ENCODE results near the gene PLCD3. TPM values are rescaled to one million over a fixed set of nuclear protein-coding genes. Genes with fewer than 3 reads are reported as not detected.
A peak's percentile ranks its signal among the peaks of the same experiment; 100 is the strongest.

PLCD3 gene
- total and polyA plus RNA-seq, 2 of the 13 experiments (the other 11 are each of a cell fraction or from before 2014, with no cell fraction given) = 11.3 to 39.1 TPM

DNA sequence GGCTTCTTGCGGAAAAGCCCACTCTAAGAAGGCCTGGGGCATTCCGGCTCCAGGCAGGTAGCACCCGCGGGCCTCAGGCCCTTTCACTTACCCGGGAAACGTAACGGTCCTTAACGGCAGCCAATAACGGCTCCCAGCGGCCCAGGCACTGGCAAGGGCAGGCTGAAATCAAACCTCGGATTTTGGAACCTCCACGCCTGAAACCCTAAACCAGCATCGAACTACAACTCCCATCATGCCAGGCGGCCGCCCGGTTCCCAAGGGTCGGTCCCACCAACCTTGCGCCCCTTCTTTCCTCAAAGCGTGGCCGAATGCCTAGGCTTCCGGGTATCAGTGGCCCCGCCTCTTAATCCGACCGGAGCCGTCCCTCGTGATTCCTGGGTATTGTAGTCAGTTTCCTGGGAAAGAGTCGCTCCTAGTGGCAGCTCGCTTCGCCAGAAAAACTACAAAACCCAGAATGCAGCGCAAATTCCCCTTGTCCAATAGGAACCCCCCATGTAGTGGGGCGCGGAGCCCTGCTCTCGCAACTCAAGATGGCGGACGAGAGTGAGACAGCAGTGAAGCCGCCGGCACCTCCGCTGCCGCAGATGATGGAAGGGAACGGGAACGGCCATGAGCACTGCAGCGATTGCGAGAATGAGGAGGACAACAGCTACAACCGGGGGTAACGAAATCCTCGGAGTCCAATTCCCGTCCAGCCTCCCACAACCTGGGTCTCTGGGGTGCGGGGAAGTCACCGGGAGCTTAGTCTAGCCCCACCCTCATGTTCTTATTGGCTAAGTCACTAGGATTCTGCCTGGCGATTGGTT, 71.3 kb downstream of the PLCD3 start, which contains the start of gene NMT1 (continued):
- TF ChIP-seq, protein P1, sequence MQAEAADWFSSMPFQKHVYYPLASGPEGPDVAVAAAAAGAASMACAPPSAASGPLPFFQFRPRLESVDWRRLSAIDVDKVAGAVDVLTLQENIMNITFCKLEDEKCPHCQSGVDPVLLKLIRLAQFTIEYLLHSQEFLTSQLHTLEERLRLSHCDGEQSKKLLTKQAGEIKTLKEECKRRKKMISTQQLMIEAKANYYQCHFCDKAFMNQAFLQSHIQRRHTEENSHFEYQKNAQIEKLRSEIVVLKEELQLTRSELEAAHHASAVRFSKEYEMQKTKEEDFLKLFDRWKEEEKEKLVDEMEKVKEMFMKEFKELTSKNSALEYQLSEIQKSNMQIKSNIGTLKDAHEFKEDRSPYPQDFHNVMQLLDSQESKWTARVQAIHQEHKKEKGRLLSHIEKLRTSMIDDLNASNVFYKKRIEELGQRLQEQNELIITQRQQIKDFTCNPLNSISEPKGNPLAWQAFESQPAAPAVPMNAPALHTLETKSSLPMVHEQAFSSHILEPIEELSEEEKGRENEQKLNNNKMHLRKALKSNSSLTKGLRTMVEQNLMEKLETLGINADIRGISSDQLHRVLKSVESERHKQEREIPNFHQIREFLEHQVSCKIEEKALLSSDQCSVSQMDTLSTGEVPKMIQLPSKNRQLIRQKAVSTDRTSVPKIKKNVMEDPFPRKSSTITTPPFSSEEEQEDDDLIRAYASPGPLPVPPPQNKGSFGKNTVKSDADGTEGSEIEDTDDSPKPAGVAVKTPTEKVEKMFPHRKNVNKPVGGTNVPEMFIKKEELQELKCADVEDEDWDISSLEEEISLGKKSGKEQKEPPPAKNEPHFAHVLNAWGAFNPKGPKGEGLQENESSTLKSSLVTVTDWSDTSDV (CRISPR knock-in tag; IDR thresholded peaks at IDR 0.05) = no peak
- 0 out of 2 replicates have a peak, but pooled peaks have one; percentile 34 for TF ChIP-seq ATF7-NPFF (CRISPR knock-in tag; IDR thresholded peaks at IDR 0.05; ENCODE audit: low read depth)
- TF ChIP-seq, protein P2, sequence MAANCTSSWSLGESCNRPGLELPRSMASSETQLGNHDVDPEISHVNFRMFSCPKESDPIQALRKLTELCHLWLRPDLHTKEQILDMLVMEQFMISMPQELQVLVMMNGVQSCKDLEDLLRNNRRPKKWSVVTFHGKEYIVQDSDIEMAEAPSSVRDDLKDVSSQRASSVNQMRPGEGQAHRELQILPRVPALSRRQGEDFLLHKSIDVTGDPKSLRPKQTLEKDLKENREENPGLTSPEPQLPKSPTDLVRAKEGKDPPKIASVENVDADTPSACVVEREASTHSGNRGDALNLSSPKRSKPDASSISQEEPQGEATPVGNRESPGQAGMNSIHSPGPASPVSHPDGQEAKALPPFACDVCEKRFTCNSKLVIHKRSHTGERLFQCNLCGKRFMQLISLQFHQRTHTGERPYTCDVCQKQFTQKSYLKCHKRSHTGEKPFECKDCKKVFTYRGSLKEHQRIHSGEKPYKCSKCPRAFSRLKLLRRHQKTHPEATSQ (CRISPR knock-in tag; IDR thresholded peaks at IDR 0.05; ENCODE audit: borderline replicate concordance) = no peak
- TF ChIP-seq RARA (CRISPR knock-in tag; IDR thresholded peaks at IDR 0.05) = no peak; the same call in none of the 2 replicates
- TF ChIP-seq, protein P3, sequence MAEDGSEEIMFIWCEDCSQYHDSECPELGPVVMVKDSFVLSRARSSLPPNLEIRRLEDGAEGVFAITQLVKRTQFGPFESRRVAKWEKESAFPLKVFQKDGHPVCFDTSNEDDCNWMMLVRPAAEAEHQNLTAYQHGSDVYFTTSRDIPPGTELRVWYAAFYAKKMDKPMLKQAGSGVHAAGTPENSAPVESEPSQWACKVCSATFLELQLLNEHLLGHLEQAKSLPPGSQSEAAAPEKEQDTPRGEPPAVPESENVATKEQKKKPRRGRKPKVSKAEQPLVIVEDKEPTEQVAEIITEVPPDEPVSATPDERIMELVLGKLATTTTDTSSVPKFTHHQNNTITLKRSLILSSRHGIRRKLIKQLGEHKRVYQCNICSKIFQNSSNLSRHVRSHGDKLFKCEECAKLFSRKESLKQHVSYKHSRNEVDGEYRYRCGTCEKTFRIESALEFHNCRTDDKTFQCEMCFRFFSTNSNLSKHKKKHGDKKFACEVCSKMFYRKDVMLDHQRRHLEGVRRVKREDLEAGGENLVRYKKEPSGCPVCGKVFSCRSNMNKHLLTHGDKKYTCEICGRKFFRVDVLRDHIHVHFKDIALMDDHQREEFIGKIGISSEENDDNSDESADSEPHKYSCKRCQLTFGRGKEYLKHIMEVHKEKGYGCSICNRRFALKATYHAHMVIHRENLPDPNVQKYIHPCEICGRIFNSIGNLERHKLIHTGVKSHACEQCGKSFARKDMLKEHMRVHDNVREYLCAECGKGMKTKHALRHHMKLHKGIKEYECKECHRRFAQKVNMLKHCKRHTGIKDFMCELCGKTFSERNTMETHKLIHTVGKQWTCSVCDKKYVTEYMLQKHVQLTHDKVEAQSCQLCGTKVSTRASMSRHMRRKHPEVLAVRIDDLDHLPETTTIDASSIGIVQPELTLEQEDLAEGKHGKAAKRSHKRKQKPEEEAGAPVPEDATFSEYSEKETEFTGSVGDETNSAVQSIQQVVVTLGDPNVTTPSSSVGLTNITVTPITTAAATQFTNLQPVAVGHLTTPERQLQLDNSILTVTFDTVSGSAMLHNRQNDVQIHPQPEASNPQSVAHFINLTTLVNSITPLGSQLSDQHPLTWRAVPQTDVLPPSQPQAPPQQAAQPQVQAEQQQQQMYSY (CRISPR knock-in tag; IDR thresholded peaks at IDR 0.05) = peak; percentile 83
- TF ChIP-seq NFE2L2 (IDR thresholded peaks at IDR 0.05; ENCODE audit: low read length) = no peak
- TF ChIP-seq KMT2B (CRISPR knock-in tag; IDR thresholded peaks at IDR 0.05) = peak; percentile 98
- TF ChIP-seq SALL2 (CRISPR knock-in tag; IDR thresholded peaks at IDR 0.05) = peak; percentile 79; the same call in 1 of the 2 replicates
- TF ChIP-seq, protein P4, sequence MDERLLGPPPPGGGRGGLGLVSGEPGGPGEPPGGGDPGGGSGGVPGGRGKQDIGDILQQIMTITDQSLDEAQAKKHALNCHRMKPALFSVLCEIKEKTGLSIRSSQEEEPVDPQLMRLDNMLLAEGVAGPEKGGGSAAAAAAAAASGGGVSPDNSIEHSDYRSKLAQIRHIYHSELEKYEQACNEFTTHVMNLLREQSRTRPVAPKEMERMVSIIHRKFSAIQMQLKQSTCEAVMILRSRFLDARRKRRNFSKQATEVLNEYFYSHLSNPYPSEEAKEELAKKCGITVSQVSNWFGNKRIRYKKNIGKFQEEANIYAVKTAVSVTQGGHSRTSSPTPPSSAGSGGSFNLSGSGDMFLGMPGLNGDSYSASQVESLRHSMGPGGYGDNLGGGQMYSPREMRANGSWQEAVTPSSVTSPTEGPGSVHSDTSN (CRISPR knock-in tag; IDR thresholded peaks at IDR 0.05) = peak; percentile 91; the same call in 1 of the 2 replicates
- peak; percentile 34; the same call in 1 of the 2 replicates for TF ChIP-seq ZNF768 (CRISPR knock-in tag; IDR thresholded peaks at IDR 0.05)
- TF ChIP-seq, protein P5, sequence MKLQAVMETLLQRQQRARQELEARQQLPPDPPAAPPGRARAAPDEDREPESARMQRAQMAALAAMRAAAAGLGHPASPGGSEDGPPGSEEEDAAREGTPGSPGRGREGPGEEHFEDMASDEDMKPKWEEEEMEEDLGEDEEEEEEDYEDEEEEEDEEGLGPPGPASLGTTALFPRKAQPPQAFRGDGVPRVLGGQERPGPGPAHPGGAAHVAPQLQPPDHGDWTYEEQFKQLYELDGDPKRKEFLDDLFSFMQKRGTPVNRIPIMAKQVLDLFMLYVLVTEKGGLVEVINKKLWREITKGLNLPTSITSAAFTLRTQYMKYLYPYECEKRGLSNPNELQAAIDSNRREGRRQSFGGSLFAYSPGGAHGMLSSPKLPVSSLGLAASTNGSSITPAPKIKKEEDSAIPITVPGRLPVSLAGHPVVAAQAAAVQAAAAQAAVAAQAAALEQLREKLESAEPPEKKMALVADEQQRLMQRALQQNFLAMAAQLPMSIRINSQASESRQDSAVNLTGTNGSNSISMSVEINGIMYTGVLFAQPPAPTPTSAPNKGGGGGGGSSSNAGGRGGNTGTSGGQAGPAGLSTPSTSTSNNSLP (IDR thresholded peaks at IDR 0.05; ENCODE audit: low read depth, low read length) = peak; percentile 54
- TF ChIP-seq ZNF296 (CRISPR knock-in tag; conservative IDR thresholded peaks at IDR 0.05) = no peak
- TF ChIP-seq ZNF484 (CRISPR knock-in tag; IDR thresholded peaks at IDR 0.05; ENCODE audit: borderline replicate concordance, low read depth) = no peak
- peak; percentile 31; the same call in 1 of the 2 replicates for TF ChIP-seq HMG20B (CRISPR knock-in tag; conservative IDR thresholded peaks at IDR 0.05)
- TF ChIP-seq MED13 (CRISPR knock-in tag; IDR thresholded peaks at IDR 0.05) = no peak; the same call in 1 of the 2 replicates
- no peak for TF ChIP-seq CHD4 (IDR thresholded peaks at IDR 0.05; ENCODE audit: borderline replicate concordance, low read length)
- peak; percentile 96 for TF ChIP-seq SAP130 (CRISPR knock-in tag; IDR thresholded peaks at IDR 0.05; ENCODE audit: low read depth)
